ENCODE data around the gene SLC11A1. TPM values are rescaled to one million over a fixed set of nuclear protein-coding genes. Genes with fewer than 3 reads are reported as not detected.

Gene SLC11A1
- total and polyA plus RNA-seq, 2 of the 4 experiments (the other 2 are of a cell fraction), result under 0.01 to 0.07 TPM

DNA sequence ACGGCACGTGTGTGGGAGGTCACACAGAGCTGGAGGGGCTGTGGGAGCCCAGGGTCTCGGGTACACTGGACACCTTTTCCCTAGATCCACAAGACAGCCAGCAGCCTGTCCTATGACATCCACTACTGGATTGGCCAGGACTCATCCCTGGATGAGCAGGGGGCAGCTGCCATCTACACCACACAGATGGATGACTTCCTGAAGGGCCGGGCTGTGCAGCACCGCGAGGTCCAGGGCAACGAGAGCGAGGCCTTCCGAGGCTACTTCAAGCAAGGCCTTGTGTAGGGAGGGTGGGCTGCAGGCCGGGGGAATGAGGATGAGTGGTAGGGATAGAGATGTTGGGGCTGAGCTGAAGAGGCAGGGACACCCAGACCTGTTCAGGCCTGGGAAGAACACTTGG lies 43.5 kb downstream of the SLC11A1 start:
- POLR2A ChIA-PET (ENCODE audit: unreplicated experiment), result no interaction called here
- no TSS peak for BruUV-seq (replicated peaks)
- Histone ChIP-seq H3K79me1 (ENCODE audit: low read depth in 1 of 2, low read length in 2 of 2) (no peaks in the 10 kb centered on the region), H2AK5ac (ENCODE audit: low read depth, low read length) (no peak overlapping the region), H2BK5ac (ENCODE audit: low read depth, low read length, poor library complexity, severe bottlenecking) (no peak overlapping the region), H3K23ac (ENCODE audit: low read depth, low read length) (no peak overlapping the region), H3K36me3 (ENCODE audit: control insufficient read depth, insufficient read depth, low read length) (no peaks in the 10 kb centered on the region), H3K4ac (ENCODE audit: low read depth, low read length) (no peak overlapping the region), H4K8ac (ENCODE audit: low read depth in 2 of 2, low read length in 2 of 2) (no peak overlapping the region), H4K91ac (ENCODE audit: insufficient read depth, low read depth, low read length) (no peak overlapping the region), H2BK20ac (ENCODE audit: low read depth, low read length) (no peak overlapping the region), H2BK15ac (ENCODE audit: low read depth, low read length) (no peak overlapping the region), H2AFZ (replicated peaks; ENCODE audit: low read length, poor library complexity) (no peak overlapping the region), H3K9me3 (ENCODE audit: control insufficient read depth, insufficient read depth, low read length) (no peaks in the 10 kb centered on the region), H3K4me3 (ENCODE audit: insufficient read depth, low read depth, low read length) (no peak overlapping the region), H2AK9ac (replicated peaks; ENCODE audit: low read depth, low read length, poor library complexity) (no peak overlapping the region), H3K4me1 (ENCODE audit: control insufficient read depth, insufficient read depth, low read length) (no peaks in the 10 kb centered on the region), H2BK120ac (ENCODE audit: low read depth, low read length) (no peak overlapping the region), H3K14ac (replicated peaks; ENCODE audit: low read depth, low read length) (no peak overlapping the region), H3K27me3 (ENCODE audit: control insufficient read depth, insufficient read depth, low read length) (peaks cover 17% of the 10 kb centered on the region; the same call in 1 of the 2 replicates), H4K5ac (ENCODE audit: low read depth, low read length) (no peak overlapping the region), H3K27ac (ENCODE audit: insufficient read depth, low read length) (no peak overlapping the region), H4K20me1 (ENCODE audit: insufficient read depth, low read length) (no peaks in the 10 kb centered on the region; the same call in 1 of the 2 replicates), H3K9ac (ENCODE audit: low read depth, low read length) (no peak overlapping the region), H3K4me2 (ENCODE audit: low read depth, low read length) (no peak overlapping the region), H3K9me1 (ENCODE audit: insufficient read depth, low read length) (no peaks in the 10 kb centered on the region; the same call in 1 of the 2 replicates), H3K18ac (ENCODE audit: low read depth, low read length) (no peak overlapping the region), H3K56ac (ENCODE audit: extremely low read depth, insufficient read depth, low read length) (no peak overlapping the region)
- in situ Hi-C loops (cut with MboI; ENCODE audit: low sequenced_read_pairs) (no loop called here), dilution Hi-C loops (cut with HindIII; ENCODE audit: low sequenced_read_pairs, unreplicated experiment) (no loop called here), intact Hi-C loops (cut with micrococcal nuclease) (no loop called here)
- no peak for DNase-seq
- WGBS, 2 experiments (ENCODE audit: extremely low coverage in 2 of 2, insufficient read length in 1 of 2), result 80% methylated on average over 3 of the region's 10 CpGs; no CpG with 5 or more reads in 1 of the 2 experiments
- TF ChIP-seq, protein P1, sequence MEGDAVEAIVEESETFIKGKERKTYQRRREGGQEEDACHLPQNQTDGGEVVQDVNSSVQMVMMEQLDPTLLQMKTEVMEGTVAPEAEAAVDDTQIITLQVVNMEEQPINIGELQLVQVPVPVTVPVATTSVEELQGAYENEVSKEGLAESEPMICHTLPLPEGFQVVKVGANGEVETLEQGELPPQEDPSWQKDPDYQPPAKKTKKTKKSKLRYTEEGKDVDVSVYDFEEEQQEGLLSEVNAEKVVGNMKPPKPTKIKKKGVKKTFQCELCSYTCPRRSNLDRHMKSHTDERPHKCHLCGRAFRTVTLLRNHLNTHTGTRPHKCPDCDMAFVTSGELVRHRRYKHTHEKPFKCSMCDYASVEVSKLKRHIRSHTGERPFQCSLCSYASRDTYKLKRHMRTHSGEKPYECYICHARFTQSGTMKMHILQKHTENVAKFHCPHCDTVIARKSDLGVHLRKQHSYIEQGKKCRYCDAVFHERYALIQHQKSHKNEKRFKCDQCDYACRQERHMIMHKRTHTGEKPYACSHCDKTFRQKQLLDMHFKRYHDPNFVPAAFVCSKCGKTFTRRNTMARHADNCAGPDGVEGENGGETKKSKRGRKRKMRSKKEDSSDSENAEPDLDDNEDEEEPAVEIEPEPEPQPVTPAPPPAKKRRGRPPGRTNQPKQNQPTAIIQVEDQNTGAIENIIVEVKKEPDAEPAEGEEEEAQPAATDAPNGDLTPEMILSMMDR (conservative IDR thresholded peaks at IDR 0.05; ENCODE audit: low read depth, low read length), result no peak
- TF ChIP-seq MAFK (IDR thresholded peaks at IDR 0.05; ENCODE audit: low read depth, low read length) (no peak), RAD21 (IDR thresholded peaks at IDR 0.05; ENCODE audit: low read length) (no peak), MAZ (IDR thresholded peaks at IDR 0.05; ENCODE audit: borderline replicate concordance, low read depth, low read length) (no peak), CEBPB (IDR thresholded peaks at IDR 0.05; ENCODE audit: low read depth, low read length) (no peak), MXI1 (IDR thresholded peaks at IDR 0.05; ENCODE audit: borderline replicate concordance, low read depth, low read length) (no peak), NFE2L2 (IDR thresholded peaks at IDR 0.05; ENCODE audit: low read depth, low read length) (no peak), FOS (IDR thresholded peaks at IDR 0.05; ENCODE audit: low read depth, low read length) (no peak), RCOR1 (IDR thresholded peaks at IDR 0.05; ENCODE audit: insufficient replicate concordance, low read length) (no peak), SMC3 (IDR thresholded peaks at IDR 0.05; ENCODE audit: low read depth, low read length) (no peak), CHD1 (IDR thresholded peaks at IDR 0.05; ENCODE audit: low read depth, low read length) (no peak), BHLHE40 (IDR thresholded peaks at IDR 0.05; ENCODE audit: low read depth, low read length) (no peak)
- TF ChIP-seq, protein P2, sequence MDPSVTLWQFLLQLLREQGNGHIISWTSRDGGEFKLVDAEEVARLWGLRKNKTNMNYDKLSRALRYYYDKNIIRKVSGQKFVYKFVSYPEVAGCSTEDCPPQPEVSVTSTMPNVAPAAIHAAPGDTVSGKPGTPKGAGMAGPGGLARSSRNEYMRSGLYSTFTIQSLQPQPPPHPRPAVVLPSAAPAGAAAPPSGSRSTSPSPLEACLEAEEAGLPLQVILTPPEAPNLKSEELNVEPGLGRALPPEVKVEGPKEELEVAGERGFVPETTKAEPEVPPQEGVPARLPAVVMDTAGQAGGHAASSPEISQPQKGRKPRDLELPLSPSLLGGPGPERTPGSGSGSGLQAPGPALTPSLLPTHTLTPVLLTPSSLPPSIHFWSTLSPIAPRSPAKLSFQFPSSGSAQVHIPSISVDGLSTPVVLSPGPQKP (IDR thresholded peaks at IDR 0.05; ENCODE audit: borderline replicate concordance, low read depth, low read length), result no peak
- CTCF ChIA-PET, result no interaction called here
- ATAC-seq (ENCODE audit: low read depth), result no peak
